IMR-90 (cell line): ENCODE measurements around the gene CCL27. TPM values are rescaled to one million over a fixed set of nuclear protein-coding genes. Genes with fewer than 3 reads are reported as not detected.

ENCODE experiments used
- ATAC-seq: fragments of 200-7000 bp; cut with Tn5 transposase; 2 replicates; pipeline ENCODE4 v1.9.1; 2020; ENCODE audit warnings: low read depth, mild to moderate bottlenecking, moderate library complexity
- BruUV-seq: library from RNA; stranded (reverse); fragments of 400-500 nt; replicated peaks from 2 replicates; lab custom pipeline; 2021; lab: Mats Ljungman, UMichigan
- CTCF ChIA-PET: fragments of 300-600 bp; formaldehyde crosslinking; extraction: SDS; loops from one replicate; lab custom pipeline; 2021; ENCODE audit warnings: antibody characterized with exemption; lab: Yijun Ruan, JAX
- POLR2A ChIA-PET: fragments of 300-600 bp; sonication (Branson Sonifier 250); formaldehyde crosslinking; loops from one replicate; lab custom pipeline; 2022; ENCODE audit warnings: antibody characterized with exemption; ENCODE audit not compliant: unreplicated experiment; lab: Charles Lee
- DNase-seq: peaks from one replicate; pipeline ENCODE4 v3.0.0; 2013
- H2AFZ ChIP-seq: replicated peaks from 2 replicates; pipeline ENCODE3; 2013; ENCODE audit warnings: low read length, mild to moderate bottlenecking; ENCODE audit not compliant: poor library complexity
- H2AK5ac ChIP-seq: 2 replicates; pipeline ENCODE4 v1.6.1; 2013; ENCODE audit warnings: low read depth, low read length, inconsistent platforms
- H2AK9ac ChIP-seq: replicated peaks from 2 replicates; pipeline ENCODE3; 2013; ENCODE audit warnings: mild to moderate bottlenecking, low read depth, low read length, moderate library complexity; ENCODE audit not compliant: poor library complexity
- H2BK120ac ChIP-seq: 2 replicates; pipeline ENCODE4 v1.6.1; 2013; ENCODE audit warnings: low read depth, low read length, inconsistent platforms
- H2BK15ac ChIP-seq: 3 replicates; pipeline ENCODE4 v1.6.1; 2013; ENCODE audit warnings: low read depth, low read length, inconsistent platforms
- H2BK20ac ChIP-seq: 2 replicates; pipeline ENCODE4 v1.6.1; 2013; ENCODE audit warnings: low read depth, mild to moderate bottlenecking, inconsistent platforms, low read length, moderate library complexity
- H2BK5ac ChIP-seq: 2 replicates; pipeline ENCODE4 v1.6.1; 2013; ENCODE audit warnings: mild to moderate bottlenecking, low read depth, low read length, inconsistent platforms; ENCODE audit not compliant: poor library complexity, severe bottlenecking
- H3K14ac ChIP-seq: replicated peaks from 2 replicates; pipeline ENCODE4 v1.6.1; 2013; ENCODE audit warnings: low read depth, low read length, inconsistent platforms
- H3K18ac ChIP-seq: 2 replicates; pipeline ENCODE4 v1.6.1; 2013; ENCODE audit warnings: low read depth, low read length, control low read depth
- H3K23ac ChIP-seq: 2 replicates; pipeline ENCODE4 v1.6.1; 2013; ENCODE audit warnings: low read depth, low read length, inconsistent platforms
- H3K27ac ChIP-seq: 2 replicates; pipeline ENCODE4 v1.5.1; 2013; ENCODE audit warnings: mild to moderate bottlenecking, control low read depth, low read length; ENCODE audit not compliant: insufficient read depth
- H3K27me3 ChIP-seq: 2 replicates; pipeline ENCODE4 v1.6.1; 2013; ENCODE audit warnings: low read length; ENCODE audit not compliant: control insufficient read depth, insufficient read depth
- H3K36me3 ChIP-seq: 2 replicates; pipeline ENCODE4 v1.6.1; 2013; ENCODE audit warnings: low read length, mixed read lengths; ENCODE audit not compliant: control insufficient read depth, insufficient read depth
- H3K4ac ChIP-seq: 2 replicates; pipeline ENCODE4 v1.6.1; 2013; ENCODE audit warnings: low read depth, low read length, inconsistent platforms
- H3K4me1 ChIP-seq: 2 replicates; pipeline ENCODE4 v1.6.1; 2013; ENCODE audit warnings: low read length, mixed read lengths; ENCODE audit not compliant: control insufficient read depth, insufficient read depth
- H3K4me2 ChIP-seq: 2 replicates; pipeline ENCODE4 v1.6.1; 2013; ENCODE audit warnings: low read depth, mild to moderate bottlenecking, control low read depth, low read length, moderate library complexity
- H3K4me3 ChIP-seq: 2 replicates; pipeline ENCODE4 v1.5.1; 2013; ENCODE audit warnings: low read depth, mild to moderate bottlenecking, control low read depth, low read length, moderate library complexity; ENCODE audit not compliant: insufficient read depth
- H3K56ac ChIP-seq: 2 replicates; pipeline ENCODE4 v1.6.1; 2013; ENCODE audit warnings: low read length, inconsistent platforms; ENCODE audit not compliant: insufficient read depth; ENCODE audit errors: extremely low read depth
- H3K79me1 ChIP-seq, 2 experiments: 2 replicates each; pipeline ENCODE4 v1.6.1; 2013; ENCODE audit warnings: low read length in 2 of 2, inconsistent platforms in 1 of 2, low read depth in 1 of 2
- H3K9ac ChIP-seq: 2 replicates; pipeline ENCODE4 v1.6.1; 2013; ENCODE audit warnings: low read depth, low read length, control low read depth
- H3K9me1 ChIP-seq: 2 replicates; pipeline ENCODE4 v1.6.1; 2013; ENCODE audit warnings: low read length, inconsistent platforms; ENCODE audit not compliant: insufficient read depth
- H3K9me3 ChIP-seq: 2 replicates; pipeline ENCODE4 v1.6.1; 2013; ENCODE audit warnings: low read length; ENCODE audit not compliant: control insufficient read depth, insufficient read depth
- H4K20me1 ChIP-seq: 2 replicates; pipeline ENCODE4 v1.6.1; 2013; ENCODE audit warnings: low read length, inconsistent platforms; ENCODE audit not compliant: insufficient read depth
- H4K5ac ChIP-seq: 2 replicates; pipeline ENCODE4 v1.6.1; 2013; ENCODE audit warnings: mild to moderate bottlenecking, low read depth, low read length, control low read depth
- H4K8ac ChIP-seq, 2 experiments: 2 replicates each; pipeline ENCODE4 v1.6.1; 2013; ENCODE audit warnings: low read depth in 2 of 2, low read length in 2 of 2, control low read depth in 1 of 2, inconsistent platforms in 1 of 2
- H4K91ac ChIP-seq: 2 replicates; pipeline ENCODE4 v1.6.1; 2013; ENCODE audit warnings: low read depth, low read length, inconsistent platforms; ENCODE audit not compliant: insufficient read depth
- BHLHE40 ChIP-seq: fragments of 150-350 bp; IDR thresholded peaks from 2 replicates; pipeline ENCODE4 v1.6.1; 2016; ENCODE audit warnings: mild to moderate bottlenecking, low read depth, low read length
- CEBPB ChIP-seq: IDR thresholded peaks from 2 replicates; pipeline ENCODE4 v1.6.1; 2012; ENCODE audit warnings: low read depth, low read length, improper control_type of control experiment
- CHD1 ChIP-seq: IDR thresholded peaks from 2 replicates; pipeline ENCODE4 v1.6.1; 2012; ENCODE audit warnings: low read depth, low read length, improper control_type of control experiment
- FOS ChIP-seq: fragments of 150-350 bp; IDR thresholded peaks from 2 replicates; pipeline ENCODE4 v1.6.1; 2016; ENCODE audit warnings: low read depth, low read length
- MAFK ChIP-seq: IDR thresholded peaks from 2 replicates; pipeline ENCODE4 v1.6.1; 2012; ENCODE audit warnings: low read depth, low read length, improper control_type of control experiment
- MAZ ChIP-seq: IDR thresholded peaks from 2 replicates; pipeline ENCODE4 v1.6.1; 2012; ENCODE audit warnings: low read depth, mild to moderate bottlenecking, low read length, improper control_type of control experiment, moderate library complexity, borderline replicate concordance
- MXI1 ChIP-seq: IDR thresholded peaks from 2 replicates; pipeline ENCODE4 v1.6.1; 2012; ENCODE audit warnings: low read depth, mild to moderate bottlenecking, low read length, moderate library complexity, borderline replicate concordance
- NFE2L2 ChIP-seq: fragments of 150-350 bp; IDR thresholded peaks from 2 replicates; pipeline ENCODE4 v1.6.1; 2016; ENCODE audit warnings: low read depth, mild to moderate bottlenecking, low read length
- POLR2A ChIP-seq: IDR thresholded peaks from 2 replicates; pipeline ENCODE4 v1.6.1; 2012; ENCODE audit warnings: mild to moderate bottlenecking, low read depth, low read length
- RAD21 ChIP-seq: IDR thresholded peaks from 2 replicates; pipeline ENCODE4 v1.6.1; 2012; ENCODE audit warnings: low read length, improper control_type of control experiment
- RCOR1 ChIP-seq: IDR thresholded peaks from 2 replicates; pipeline ENCODE4 v1.6.1; 2012; ENCODE audit warnings: mild to moderate bottlenecking, low read length, improper control_type of control experiment; ENCODE audit not compliant: insufficient replicate concordance
- SMC3 ChIP-seq: fragments of 150-350 bp; IDR thresholded peaks from 2 replicates; pipeline ENCODE4 v1.6.1; 2016; ENCODE audit warnings: low read depth, mild to moderate bottlenecking, antibody characterized with exemption, low read length, moderate library complexity
- WGBS, 2 experiments: methylation state at CpG; one replicate each; pipeline versions ENCODE4 v1.1.5 to v1.1.7; 2013; ENCODE audit warnings: missing lambda C conversion rate in 2 of 2; ENCODE audit not compliant: insufficient read length in 1 of 2; ENCODE audit errors: extremely low coverage in 2 of 2; 5-methylcytosine and 5-hydroxymethylcytosine counted together
- dilution Hi-C: fragments of 300-500 bp; cut with HindIII; formaldehyde crosslinking; loops from one replicate; pipeline ENCODE4 v1.14.3; 2018; ENCODE audit warnings: low sequenced_read_pairs; ENCODE audit not compliant: unreplicated experiment
- in situ Hi-C: fragments of 300-500 bp; cut with MboI; formaldehyde crosslinking; loops from 3 replicates; pipeline ENCODE4 v1.14.3; 2019; ENCODE audit warnings: low sequenced_read_pairs, inconsistent platforms, mixed read lengths
- intact Hi-C: fragments of 100-400 bp; cut with micrococcal nuclease; formaldehyde crosslinking; loops from 2 replicates; pipeline ENCODE4 v1.10.0; 2022
- polyA plus RNA-seq, 3 experiments: library from polyadenylated mRNA; depleted of rRNA; stranded (reverse); fragments of >200 nt; gene quantifications; 2 replicates each; pipeline ENCODE4 v1.2.3, GENCODE V29; 2012; ENCODE audit warnings: low replicate concordance in 1 of 3
- total RNA-seq: library from RNA; depleted of rRNA; stranded (reverse); fragments of >200 nt; gene quantifications from 2 replicates; pipeline ENCODE4 v1.2.3, GENCODE V29; 2012
- TF ChIP-seq, protein P1 (sequence below): fragments of 150-350 bp; IDR thresholded peaks from 2 replicates; pipeline ENCODE4 v1.6.1; 2016; ENCODE audit warnings: low read depth, mild to moderate bottlenecking, low read length, moderate library complexity, borderline replicate concordance
- TF ChIP-seq, protein P2 (sequence below): fragments of 150-350 bp; IDR thresholded peaks from 2 replicates; pipeline ENCODE4 v1.6.1; 2017; ENCODE audit warnings: mild to moderate bottlenecking, antibody characterized with exemption, low read length, low read depth
- TF ChIP-seq, protein P3 (sequence below): conservative IDR thresholded peaks from 2 replicates; pipeline ENCODE4 v1.5.1; 2012; ENCODE audit warnings: mild to moderate bottlenecking, low read depth, low read length, improper control_type of control experiment

CCL27 gene
- total and polyA plus RNA-seq, 2 of the 4 experiments (the other 2 are of a cell fraction) = 0.18 to 0.26 TPM

GRCh38 chr9:34612788-34613390, 49.6 kb downstream of the CCL27 start:
- Histone ChIP-seq H3K4ac (no peak overlapping the region), H2BK5ac (no peak overlapping the region), H3K23ac (no peak overlapping the region), H3K9me1 (peaks cover 12% of the 10 kb centered on the region), H3K9ac (peak overlapping the region; percentile 65; the same call in 1 of the 2 replicates), H2BK120ac (no peak overlapping the region), H3K79me1 (peaks cover 8 to 18% of the 10 kb centered on the region in 2 experiments), H2AK9ac (peak overlapping the region; percentile 71), H3K4me3 (peak overlapping the region; percentile 69), H3K9me3 (no peaks in the 10 kb centered on the region), H3K14ac (no peak overlapping the region), H4K91ac (no peak overlapping the region), H3K27me3 (no peaks in the 10 kb centered on the region), H2BK20ac (no peak overlapping the region), H3K18ac (no peak overlapping the region), H3K4me1 (peaks cover 6% of the 10 kb centered on the region; the same call in 1 of the 2 replicates), H2AK5ac (no peak overlapping the region), H2AFZ (peak overlapping the region; percentile 87), H4K20me1 (no peaks in the 10 kb centered on the region), H2BK15ac (no peak overlapping the region), H4K5ac (no peak overlapping the region), H3K27ac (no peak overlapping the region), H3K56ac (no peak overlapping the region), H3K36me3 (peaks cover 21% of the 10 kb centered on the region), H4K8ac (peak overlapping the region in 1 of 2 experiments; percentile 78; a peak in 2 of 4 replicates), H3K4me2 (peak overlapping the region; percentile 89)
- ChIA-PET POLR2A (no interaction called here), CTCF (interaction anchor here (0.9 to 1.1 kb wide), 3 partner anchors 16 to 209 kb away, joined by 3 read pairs; no protein-coding TSS in a partner anchor)
- no TSS peak for BruUV-seq
- in situ Hi-C loops = no loop called here
- ATAC-seq (peak; percentile 48), DNase-seq (peak; percentile 67)
- dilution Hi-C loops = no loop called here
- WGBS, 2 experiments = 2% methylated on average over 10 of the region's 15 CpGs; no CpG with 5 or more reads in 1 of the 2 experiments
- intact Hi-C loops = loop anchor here (1.0 kb wide), 2 partner anchors 21 to 89 kb away; no protein-coding TSS in a partner anchor
- TF ChIP-seq MAFK = no peak
- TF ChIP-seq BHLHE40 = no peak
- peak; percentile 56 for TF ChIP-seq RAD21
- TF ChIP-seq, protein P1, sequence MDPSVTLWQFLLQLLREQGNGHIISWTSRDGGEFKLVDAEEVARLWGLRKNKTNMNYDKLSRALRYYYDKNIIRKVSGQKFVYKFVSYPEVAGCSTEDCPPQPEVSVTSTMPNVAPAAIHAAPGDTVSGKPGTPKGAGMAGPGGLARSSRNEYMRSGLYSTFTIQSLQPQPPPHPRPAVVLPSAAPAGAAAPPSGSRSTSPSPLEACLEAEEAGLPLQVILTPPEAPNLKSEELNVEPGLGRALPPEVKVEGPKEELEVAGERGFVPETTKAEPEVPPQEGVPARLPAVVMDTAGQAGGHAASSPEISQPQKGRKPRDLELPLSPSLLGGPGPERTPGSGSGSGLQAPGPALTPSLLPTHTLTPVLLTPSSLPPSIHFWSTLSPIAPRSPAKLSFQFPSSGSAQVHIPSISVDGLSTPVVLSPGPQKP = no peak
- TF ChIP-seq CHD1 = no peak
- peak; percentile 40; the same call in 1 of the 2 replicates for TF ChIP-seq MAZ
- peak; percentile 66 for TF ChIP-seq CEBPB
- TF ChIP-seq, protein P2, sequence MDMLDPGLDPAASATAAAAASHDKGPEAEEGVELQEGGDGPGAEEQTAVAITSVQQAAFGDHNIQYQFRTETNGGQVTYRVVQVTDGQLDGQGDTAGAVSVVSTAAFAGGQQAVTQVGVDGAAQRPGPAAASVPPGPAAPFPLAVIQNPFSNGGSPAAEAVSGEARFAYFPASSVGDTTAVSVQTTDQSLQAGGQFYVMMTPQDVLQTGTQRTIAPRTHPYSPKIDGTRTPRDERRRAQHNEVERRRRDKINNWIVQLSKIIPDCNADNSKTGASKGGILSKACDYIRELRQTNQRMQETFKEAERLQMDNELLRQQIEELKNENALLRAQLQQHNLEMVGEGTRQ = no peak
- TF ChIP-seq SMC3 = peak; percentile 74
- TF ChIP-seq MXI1 = no peak
- TF ChIP-seq NFE2L2 = no peak
- TF ChIP-seq, protein P3, sequence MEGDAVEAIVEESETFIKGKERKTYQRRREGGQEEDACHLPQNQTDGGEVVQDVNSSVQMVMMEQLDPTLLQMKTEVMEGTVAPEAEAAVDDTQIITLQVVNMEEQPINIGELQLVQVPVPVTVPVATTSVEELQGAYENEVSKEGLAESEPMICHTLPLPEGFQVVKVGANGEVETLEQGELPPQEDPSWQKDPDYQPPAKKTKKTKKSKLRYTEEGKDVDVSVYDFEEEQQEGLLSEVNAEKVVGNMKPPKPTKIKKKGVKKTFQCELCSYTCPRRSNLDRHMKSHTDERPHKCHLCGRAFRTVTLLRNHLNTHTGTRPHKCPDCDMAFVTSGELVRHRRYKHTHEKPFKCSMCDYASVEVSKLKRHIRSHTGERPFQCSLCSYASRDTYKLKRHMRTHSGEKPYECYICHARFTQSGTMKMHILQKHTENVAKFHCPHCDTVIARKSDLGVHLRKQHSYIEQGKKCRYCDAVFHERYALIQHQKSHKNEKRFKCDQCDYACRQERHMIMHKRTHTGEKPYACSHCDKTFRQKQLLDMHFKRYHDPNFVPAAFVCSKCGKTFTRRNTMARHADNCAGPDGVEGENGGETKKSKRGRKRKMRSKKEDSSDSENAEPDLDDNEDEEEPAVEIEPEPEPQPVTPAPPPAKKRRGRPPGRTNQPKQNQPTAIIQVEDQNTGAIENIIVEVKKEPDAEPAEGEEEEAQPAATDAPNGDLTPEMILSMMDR = peak; percentile 86
- TF ChIP-seq POLR2A = no peak
- TF ChIP-seq FOS = no peak
- no peak for TF ChIP-seq RCOR1
